SKM-1 treated with dmso at 0.1 percent for 144 hours (cell line): Measurements from ENCODE around the gene ZNF787.

Experiments used
- DNase-seq: peaks from one replicate; lab custom pipeline; 2025; ENCODE audit not compliant: unreplicated experiment; lab: John Stamatoyannopoulos, UW

ZNF787 gene

DNA sequence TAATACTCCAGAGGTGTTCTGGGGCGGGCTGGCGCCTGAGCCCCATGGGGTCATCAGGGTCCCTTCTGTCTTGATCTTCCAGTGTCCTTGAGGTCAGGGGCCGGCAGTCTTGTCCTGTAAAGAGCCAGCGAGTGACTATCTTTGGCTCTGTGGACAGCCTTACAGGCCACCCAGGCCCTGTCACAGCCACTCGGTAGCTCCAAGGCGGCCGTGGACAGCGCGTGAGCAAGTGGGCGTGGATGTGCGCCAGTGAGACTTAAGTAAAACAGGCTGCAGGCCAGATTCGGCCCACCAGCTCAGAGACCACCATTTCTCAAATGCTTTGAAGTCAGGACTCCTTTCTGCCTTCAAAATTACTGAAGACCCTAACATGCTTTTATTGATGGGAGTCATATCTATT lies 23.7 kb upstream of the ZNF787 start:
- DNase-seq = no peak

DNA sequence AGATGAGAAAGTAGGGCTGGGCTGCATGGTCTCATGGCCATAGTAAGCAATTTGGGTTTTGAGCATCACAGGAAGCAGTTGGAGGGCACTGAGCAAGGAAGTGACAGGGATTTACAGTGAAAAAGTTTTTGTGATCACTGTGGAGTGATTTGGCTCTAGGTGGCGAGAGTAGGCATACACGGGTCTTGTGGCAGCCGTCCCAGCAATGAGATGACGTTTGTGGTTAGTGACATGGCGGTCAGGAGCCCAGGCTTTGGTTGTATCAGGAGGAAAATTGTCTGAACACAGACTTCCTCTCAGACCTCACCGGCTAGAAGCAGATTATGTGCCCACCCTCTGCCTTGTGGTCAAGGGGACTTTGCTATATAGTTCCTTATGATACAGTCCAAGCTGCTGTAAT lies 23.3 kb upstream of the ZNF787 start:
- DNase-seq = no peak

DNA sequence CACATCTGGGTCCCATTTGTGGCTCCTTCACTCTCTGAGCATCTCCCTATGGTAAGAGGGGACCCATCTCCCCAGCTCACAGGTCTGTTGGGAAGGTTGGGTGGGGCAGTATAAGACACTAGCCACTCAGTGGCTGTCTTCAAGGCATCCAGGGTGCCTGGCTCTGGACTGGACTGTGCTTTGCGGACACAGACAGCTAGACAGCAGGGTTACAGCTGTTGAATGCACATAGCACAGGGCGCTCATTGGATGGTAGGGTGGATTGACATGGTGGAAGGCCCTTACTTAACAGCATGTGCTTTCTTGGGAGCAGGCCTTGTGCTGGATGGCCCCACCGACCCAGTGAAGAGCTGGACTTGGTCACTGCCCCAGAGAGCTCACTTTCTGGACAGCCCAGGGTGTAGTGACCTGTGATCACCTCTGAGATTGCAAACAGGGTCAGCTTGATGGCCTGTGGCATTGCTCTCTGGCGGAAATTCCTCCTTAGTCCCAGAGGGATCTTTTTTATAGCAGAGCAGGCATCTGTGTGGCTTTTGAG lies 21.9 kb upstream of the ZNF787 start:
- DNase-seq = no peak

GRCh38 chr19:56142087-56142787 lies 21.1 kb upstream of the ZNF787 start:
- DNase-seq = no peak

DNA sequence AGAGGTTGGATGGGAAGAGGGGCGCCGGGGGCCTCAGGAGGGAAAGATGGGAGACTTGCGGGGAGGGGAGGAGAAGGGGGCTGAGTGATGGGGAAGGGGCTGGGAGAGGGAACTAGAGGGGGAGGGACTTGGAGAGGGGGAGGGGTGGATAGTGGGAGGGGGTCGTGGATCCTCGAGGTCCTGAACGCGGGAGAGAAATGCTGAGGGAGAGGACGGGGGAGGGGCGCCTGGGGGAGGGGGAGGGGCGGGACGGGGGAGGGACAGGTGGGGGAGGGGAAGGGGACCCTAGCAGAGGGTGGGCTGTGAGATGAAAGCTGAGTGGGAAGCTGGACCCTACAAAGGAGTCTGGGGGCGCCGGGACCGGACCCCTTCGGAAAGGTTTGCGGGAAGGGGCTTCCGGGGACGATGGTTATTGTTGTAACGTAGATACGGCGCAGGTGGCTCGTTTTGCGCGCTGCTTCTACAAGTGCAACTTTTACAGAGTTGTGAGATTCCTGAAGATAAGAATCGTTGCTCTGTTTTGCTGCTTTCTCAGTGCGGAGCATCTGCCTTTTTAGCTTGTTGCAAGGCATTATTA lies 20.4 kb upstream of the ZNF787 start:
- DNase-seq = no peak

DNA sequence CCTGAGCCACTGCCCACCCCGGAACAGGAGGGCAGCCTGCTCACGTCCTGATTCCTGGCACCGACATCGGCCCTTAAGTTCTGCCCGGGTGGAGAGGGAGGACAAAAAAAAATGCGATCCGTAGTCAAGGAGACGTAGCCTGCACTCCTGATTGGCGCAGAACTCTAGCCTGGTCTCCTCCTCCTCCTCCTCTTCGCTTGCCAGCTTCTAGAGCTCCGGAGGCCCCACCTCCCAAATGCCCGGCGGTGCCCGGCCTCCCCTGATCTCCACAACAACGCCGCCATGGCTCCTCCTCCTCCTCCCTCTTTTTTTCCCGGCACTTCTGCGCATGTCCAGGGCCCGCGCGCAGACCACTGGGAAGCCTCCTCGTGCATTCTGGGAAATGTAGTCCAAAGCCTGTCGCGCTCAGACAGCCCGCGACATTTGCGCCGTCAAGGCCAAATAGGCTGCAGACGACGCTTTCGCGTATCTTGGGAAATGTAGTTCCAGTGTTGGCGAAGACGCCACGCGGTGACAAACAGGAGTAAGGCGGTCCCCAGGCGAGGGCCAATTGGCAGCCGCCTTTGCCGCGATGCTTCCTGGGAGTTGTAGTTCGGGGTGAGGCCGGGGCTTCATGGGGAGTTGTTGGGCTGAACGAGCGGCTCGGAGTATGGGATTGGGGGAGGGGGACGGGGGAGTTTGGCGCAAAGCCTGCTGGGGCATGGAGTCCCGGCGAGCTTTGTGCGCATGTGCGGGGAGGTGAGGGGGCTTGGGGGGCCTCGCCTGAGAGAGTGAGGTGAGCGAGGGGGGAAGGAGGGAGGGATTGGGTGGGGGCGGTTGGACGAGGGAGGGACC lies 19.7 kb upstream of the ZNF787 start, which contains the start of gene ZNF444:
TSS of gene ZNF444 (plus strand) at position 705 of the 834 bp plus-strand sequence. CDS start 5,625 bp downstream, outside the sequence.
- DNase-seq = peak; percentile 94

DNA sequence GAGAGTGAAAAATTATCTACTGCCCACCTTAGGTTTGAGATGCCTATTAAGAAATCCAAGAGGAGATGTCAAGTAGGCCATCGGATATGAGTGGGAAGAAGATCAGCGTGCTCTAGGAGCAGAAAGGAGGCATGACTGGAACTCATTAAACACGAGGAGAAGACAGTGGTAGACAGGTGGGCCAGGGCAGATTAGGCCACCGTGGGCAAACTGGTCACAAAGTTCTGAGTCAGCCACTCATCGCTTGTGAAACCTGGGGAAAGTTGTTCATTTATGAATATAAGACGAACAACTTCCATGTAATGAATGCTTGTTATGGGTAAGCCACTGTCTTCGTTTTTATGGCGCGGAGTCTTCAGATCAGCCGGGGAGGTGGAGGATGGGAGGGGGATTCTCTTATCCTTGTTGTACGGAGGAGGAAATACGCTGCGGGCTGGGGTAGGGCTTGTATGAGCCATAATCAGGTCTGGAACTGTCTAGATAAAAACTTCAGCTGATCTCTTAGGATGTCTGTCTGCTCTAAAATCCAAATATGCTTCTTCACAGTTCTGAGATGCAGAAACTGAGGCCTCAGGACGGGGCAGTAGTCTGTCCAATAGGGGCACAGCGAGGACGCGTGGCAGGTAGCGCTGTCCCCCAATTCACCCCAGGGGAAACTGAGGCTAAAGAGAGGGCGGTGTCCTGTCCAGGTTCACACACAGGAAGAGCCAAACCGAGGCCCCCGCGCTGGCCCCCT lies 18.9 kb upstream of the ZNF787 start:
- DNase-seq = no peak

DNA sequence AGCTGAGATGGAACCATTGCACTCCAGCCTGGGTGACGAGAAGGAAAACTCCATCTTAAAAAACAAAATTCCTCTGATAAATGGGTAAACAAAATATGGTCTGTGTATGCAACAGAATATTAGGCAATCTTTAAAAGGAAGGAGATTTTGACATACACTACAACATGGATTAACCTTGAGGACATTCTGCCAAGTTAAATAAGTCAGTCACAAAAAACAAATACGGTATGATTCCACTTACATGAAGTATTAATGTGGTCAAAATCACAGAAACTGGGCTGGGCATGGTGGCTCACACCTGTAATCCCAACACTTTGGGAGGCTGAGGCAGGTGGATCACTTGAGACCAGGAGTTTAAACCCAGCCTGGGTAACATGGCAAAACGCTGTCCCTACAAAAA lies 17.0 kb upstream of the ZNF787 start:
- no peak for DNase-seq

- no peak for DNase-seq
Observed at GRCh38 chr19:56137405-56137804, 16.3 kb upstream of the ZNF787 start.

DNA sequence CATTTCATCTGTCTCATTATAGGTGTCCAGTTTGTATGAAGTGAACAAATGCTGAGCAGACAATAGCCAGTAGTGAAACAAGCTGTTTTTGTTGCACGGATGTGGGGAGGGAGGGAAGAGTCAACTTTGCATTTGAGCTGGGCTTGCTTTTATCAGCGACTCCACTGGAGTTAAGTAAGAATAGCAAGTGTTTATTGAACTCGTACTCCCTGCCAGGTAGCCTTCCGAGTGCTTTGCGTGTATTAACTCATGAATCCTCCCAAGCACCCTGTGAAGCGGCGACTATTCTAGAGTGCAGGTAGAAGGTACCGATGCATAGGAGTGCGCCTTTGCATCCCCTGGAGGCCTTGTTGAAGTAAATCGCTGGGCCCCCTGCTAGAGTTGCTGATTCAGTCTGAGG lies 15.3 kb upstream of the ZNF787 start:
- DNase-seq = no peak

DNA sequence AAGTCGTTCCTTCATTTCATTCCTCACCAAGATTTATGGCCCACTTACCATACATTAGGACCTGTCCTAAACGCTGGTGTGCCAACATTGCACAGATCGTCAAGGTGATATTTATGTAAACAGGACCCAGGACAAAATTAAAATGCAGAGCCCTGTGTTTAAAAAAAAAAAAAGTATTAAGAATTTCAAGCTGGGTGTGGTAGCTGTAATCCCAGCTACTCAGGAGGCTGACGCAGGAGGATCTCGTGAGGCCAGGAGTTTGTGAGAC lies 13.5 kb upstream of the ZNF787 start:
- DNase-seq = no peak

DNA sequence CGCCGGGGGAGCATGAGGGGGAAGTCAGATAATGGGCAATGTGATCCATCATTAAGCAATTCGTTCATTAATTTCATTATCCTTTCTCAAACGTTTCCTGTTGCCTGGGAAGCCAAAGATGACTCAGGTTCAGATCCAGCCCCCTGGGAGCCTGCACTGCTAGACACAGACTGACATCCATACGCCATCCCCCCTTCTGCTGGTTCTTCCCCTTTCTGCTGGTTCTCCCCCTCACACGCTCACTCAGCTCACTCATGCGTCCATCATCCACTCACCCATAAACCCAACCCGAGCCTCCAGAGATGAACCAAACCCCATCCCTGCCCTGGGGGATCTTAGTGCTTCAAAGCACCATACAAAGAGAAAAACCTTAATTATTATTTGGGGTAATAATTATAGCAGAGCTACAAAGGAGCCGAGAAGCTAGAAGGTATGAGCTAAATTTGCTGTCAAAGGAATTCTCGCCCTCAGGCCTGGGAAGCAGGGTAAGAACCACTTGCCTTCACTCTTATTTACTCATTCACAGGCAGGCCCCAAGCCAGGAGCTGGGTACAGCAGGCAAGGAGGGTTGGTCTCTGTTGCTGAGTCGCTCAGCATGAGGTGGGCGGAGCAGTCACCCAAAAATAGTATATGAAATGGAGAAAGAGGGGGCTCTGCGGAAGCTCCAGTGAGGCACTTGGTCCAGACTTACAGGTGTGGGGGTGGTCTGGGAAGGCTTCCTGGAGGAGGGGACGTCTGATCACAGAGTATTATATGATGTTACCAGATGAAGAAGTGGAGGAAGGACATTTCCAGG lies 13.0 kb upstream of the ZNF787 start:
- DNase-seq = no peak

GRCh38 chr19:56132316-56132822 lies 11.3 kb upstream of the ZNF787 start:
- no peak for DNase-seq

GRCh38 chr19:56131651-56132050 lies 10.6 kb upstream of the ZNF787 start:
- DNase-seq = no peak

DNA sequence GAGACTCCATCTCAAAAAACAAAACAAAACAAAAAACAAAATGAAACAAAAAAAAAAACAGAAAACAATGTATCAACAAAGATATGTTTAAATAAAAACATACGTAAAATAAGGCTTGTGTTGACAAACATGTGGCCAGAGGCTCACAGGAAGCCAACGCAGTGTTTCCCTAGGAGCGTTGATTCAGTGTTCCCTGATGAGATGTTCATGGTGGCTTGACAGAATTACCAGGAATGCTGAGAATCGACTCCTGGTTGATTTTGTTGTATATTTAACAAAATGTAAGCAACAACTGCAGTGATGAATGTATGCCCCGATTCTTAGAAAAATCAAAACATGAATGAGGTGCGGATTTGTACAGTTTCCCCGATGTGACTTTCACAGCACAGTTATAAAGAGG lies 8.9 kb upstream of the ZNF787 start:
- DNase-seq = no peak

- no peak for DNase-seq
Observed at GRCh38 chr19:56126983-56127780, 6.1 kb upstream of the ZNF787 start.

DNA sequence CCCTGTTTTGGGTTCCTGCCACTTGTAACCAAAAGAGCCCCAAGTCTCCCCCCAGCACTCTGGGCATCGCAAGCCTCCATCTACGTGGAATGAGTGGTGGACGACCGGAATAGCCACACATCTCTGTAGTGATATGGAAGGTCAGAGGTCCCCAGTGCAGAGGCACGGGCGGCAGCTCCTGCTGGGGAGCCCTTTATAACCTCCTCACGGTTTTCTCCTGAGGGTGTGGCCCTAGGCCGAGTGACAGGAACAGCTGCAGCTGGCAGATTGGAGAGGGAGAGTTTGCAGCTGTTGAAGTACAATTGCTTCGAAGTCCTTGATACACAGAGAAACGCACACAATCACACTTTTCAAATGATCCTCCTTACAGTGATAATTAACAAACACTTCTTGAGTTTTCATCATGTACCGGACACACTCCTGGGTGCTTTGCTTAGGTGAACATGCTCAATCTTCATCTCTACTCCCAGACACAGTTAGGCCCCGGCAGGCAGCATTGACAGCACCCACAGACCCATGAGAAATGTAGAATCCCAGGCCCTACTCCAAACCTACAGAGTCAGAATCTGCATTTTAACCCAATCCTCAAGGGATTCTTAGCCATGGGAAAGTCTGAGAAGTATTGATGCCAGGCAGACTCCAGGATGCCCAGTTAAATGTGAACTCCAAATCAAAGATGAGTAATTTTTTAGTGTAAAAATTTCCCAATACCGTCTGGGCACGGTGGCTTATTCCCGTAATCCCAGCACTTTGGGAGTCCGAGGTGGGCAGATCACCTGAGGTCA lies 4.9 kb upstream of the ZNF787 start:
- no peak for DNase-seq

DNA sequence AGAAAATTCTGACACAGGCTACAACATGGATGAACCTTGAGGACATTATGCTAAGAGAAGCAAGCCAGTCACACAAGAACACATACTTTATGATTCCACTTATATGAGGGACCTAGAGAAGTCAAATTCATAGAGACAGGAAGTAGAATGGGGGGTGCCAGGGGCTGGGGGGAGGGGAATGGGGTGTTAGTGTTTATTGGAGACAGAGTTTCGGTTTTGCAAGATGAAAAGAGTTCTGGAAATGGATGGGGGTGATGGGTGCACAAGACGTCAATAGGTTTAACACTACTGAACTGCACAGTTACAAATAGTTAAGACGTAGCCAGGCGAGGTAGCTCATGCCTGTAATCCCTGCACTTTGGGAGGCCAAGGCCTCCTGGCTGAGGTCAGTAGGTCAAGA lies 3.5 kb upstream of the ZNF787 start:
- DNase-seq = no peak
